Measurements from ENCODE around the gene FAR1. TPM values are rescaled to one million over a fixed set of nuclear protein-coding genes. Genes with fewer than 3 reads are reported as not detected.

The FAR1 gene
- polyA plus RNA-seq, 1 donor from 2014 or later, result 110 TPM

- no peaks in the 10 kb centered on the region for H3K27me3 ChIP-seq (ENCODE audit: insufficient read depth, low read depth, low read length)
- no peak overlapping the region for H3K27ac ChIP-seq (ENCODE audit: low read length)
- no peaks in the 10 kb centered on the region for H3K9me2 ChIP-seq (ENCODE audit: insufficient read depth, low read length)
- H2AFZ ChIP-seq (ENCODE audit: low read depth, low read length), result no peak overlapping the region
- no peaks in the 10 kb centered on the region for H3K79me2 ChIP-seq (replicated peaks; ENCODE audit: insufficient read depth, low read length)
- no peaks in the 10 kb centered on the region for H4K20me1 ChIP-seq (ENCODE audit: insufficient read depth)
- no peak for TF ChIP-seq MXI1 (conservative IDR thresholded peaks at IDR 0.05; ENCODE audit: poor library complexity, severe bottlenecking)
- no peak for TF ChIP-seq SMC3 (conservative IDR thresholded peaks at IDR 0.05; ENCODE audit: poor library complexity)
- no peak for TF ChIP-seq EZH2 (IDR thresholded peaks at IDR 0.05; ENCODE audit: borderline replicate concordance, insufficient read depth, low read length, poor library complexity, severe bottlenecking)
- TF ChIP-seq EP300 (conservative IDR thresholded peaks at IDR 0.05; ENCODE audit: poor library complexity, severe bottlenecking), result no peak
- no peak for TF ChIP-seq CTCF (IDR thresholded peaks at IDR 0.05; ENCODE audit: poor library complexity, severe bottlenecking)
- TF ChIP-seq POLR2AphosphoS5 (IDR thresholded peaks at IDR 0.05), result no peak
- no peak for TF ChIP-seq RAD21 (conservative IDR thresholded peaks at IDR 0.05)
- TF ChIP-seq TAF1 (IDR thresholded peaks at IDR 0.05; ENCODE audit: low read depth), result no peak
- TF ChIP-seq REST (IDR thresholded peaks at IDR 0.05; ENCODE audit: borderline replicate concordance), result no peak
- H3K36me3 ChIP-seq (ENCODE audit: insufficient read depth, low read length), result peaks cover 6% of the 10 kb centered on the region
- H3K4me3 ChIP-seq (ENCODE audit: low read length), result no peak overlapping the region
- H3K9ac ChIP-seq (ENCODE audit: low read length), result no peak overlapping the region
- H3K9me3 ChIP-seq (ENCODE audit: low read length), result no peaks in the 10 kb centered on the region
- no peak overlapping the region for H3K4me2 ChIP-seq (ENCODE audit: low read length)
- H3F3A ChIP-seq (ENCODE audit: insufficient read depth, low read length, poor library complexity, severe bottlenecking), result no peaks in the 10 kb centered on the region
These were observed 49.9 kb downstream of the FAR1 start for GRCh38 chr11:13718394-13718793.

GRCh38 chr11:13720940-13721339, 52.5 kb downstream of the FAR1 start:
- no peaks in the 10 kb centered on the region for H3K9me3 ChIP-seq (ENCODE audit: low read length)
- no peaks in the 10 kb centered on the region for H3K36me3 ChIP-seq (ENCODE audit: insufficient read depth, low read length)
- no peaks in the 10 kb centered on the region for H3K79me2 ChIP-seq (replicated peaks; ENCODE audit: insufficient read depth, low read length)
- no peaks in the 10 kb centered on the region for H3K9me2 ChIP-seq (ENCODE audit: insufficient read depth, low read length)
- H2AFZ ChIP-seq (ENCODE audit: low read depth, low read length), result no peak overlapping the region
- H3F3A ChIP-seq (ENCODE audit: insufficient read depth, low read length, poor library complexity, severe bottlenecking), result no peaks in the 10 kb centered on the region
- H4K20me1 ChIP-seq (ENCODE audit: insufficient read depth), result no peaks in the 10 kb centered on the region
- no peak overlapping the region for H3K27ac ChIP-seq (ENCODE audit: low read length)
- no peak overlapping the region for H3K4me2 ChIP-seq (ENCODE audit: low read length)
- no peak overlapping the region for H3K4me3 ChIP-seq (ENCODE audit: low read length)
- H3K9ac ChIP-seq (ENCODE audit: low read length), result no peak overlapping the region
- H3K27me3 ChIP-seq (ENCODE audit: insufficient read depth, low read depth, low read length), result no peaks in the 10 kb centered on the region
- TF ChIP-seq POLR2AphosphoS5 (IDR thresholded peaks at IDR 0.05) (no peak), REST (IDR thresholded peaks at IDR 0.05; ENCODE audit: borderline replicate concordance) (no peak), EP300 (conservative IDR thresholded peaks at IDR 0.05; ENCODE audit: poor library complexity, severe bottlenecking) (no peak), SMC3 (conservative IDR thresholded peaks at IDR 0.05; ENCODE audit: poor library complexity) (no peak), MXI1 (conservative IDR thresholded peaks at IDR 0.05; ENCODE audit: poor library complexity, severe bottlenecking) (no peak), RAD21 (conservative IDR thresholded peaks at IDR 0.05) (no peak), TAF1 (IDR thresholded peaks at IDR 0.05; ENCODE audit: low read depth) (no peak), EZH2 (IDR thresholded peaks at IDR 0.05; ENCODE audit: borderline replicate concordance, insufficient read depth, low read length, poor library complexity, severe bottlenecking) (no peak), CTCF (IDR thresholded peaks at IDR 0.05; ENCODE audit: poor library complexity, severe bottlenecking) (no peak)
